Esophagus (tissue), 2 donors: ENCODE data around the gene ABCA9. TPM values are rescaled to one million over a fixed set of nuclear protein-coding genes. Genes with fewer than 3 reads are reported as not detected.
"Not testable (repeated sequence)": the region's sequence is repeated elsewhere in the genome, so short reads cannot be mapped to it uniquely, and the experiment has no call there.

Experiments used
- H3K27ac ChIP-seq, 2 donors: one replicate each; pipeline ENCODE4 v1.5.1; 2013; ENCODE audit warnings: low read depth in 2 of 2, mild to moderate bottlenecking in 2 of 2, inconsistent platforms in 1 of 2, low read length in 1 of 2, moderate library complexity in 1 of 2
- H3K27me3 ChIP-seq, 2 donors: one replicate each; pipeline ENCODE4 v1.6.1; 2013; ENCODE audit warnings: low read length in 2 of 2, control low read depth in 1 of 2, mild to moderate bottlenecking in 1 of 2; ENCODE audit not compliant: insufficient read depth in 2 of 2, control insufficient read depth in 1 of 2
- H3K36me3 ChIP-seq, 2 donors: one replicate each; pipeline ENCODE4 v1.6.1; 2013; ENCODE audit warnings: low read length in 1 of 2; ENCODE audit not compliant: control insufficient read depth in 2 of 2, insufficient read depth in 2 of 2
- H3K4me1 ChIP-seq, 2 donors: one replicate each; pipeline ENCODE4 v1.6.1; 2013; ENCODE audit warnings: low read length in 1 of 2; ENCODE audit not compliant: control insufficient read depth in 2 of 2, insufficient read depth in 2 of 2
- H3K4me3 ChIP-seq, 2 donors: one replicate each; pipeline ENCODE4 v1.5.1; 2013; ENCODE audit warnings: low read length in 2 of 2, mild to moderate bottlenecking in 2 of 2, low read depth in 1 of 2, moderate library complexity in 1 of 2
- H3K9me3 ChIP-seq, 2 donors: one replicate each; pipeline ENCODE4 v1.6.1; 2013; ENCODE audit warnings: mild to moderate bottlenecking in 2 of 2, low read depth in 1 of 2, low read length in 1 of 2, moderate library complexity in 1 of 2; ENCODE audit not compliant: control insufficient read depth in 2 of 2, insufficient read depth in 1 of 2
- whole genome bisulfite sequencing, 2 donors: extraction: QIAGEN DNeasy Blood & Tissue Kit; methylation state at CpG; one replicate each; pipeline ENCODE4 v1.1.7; 2013; 5-methylcytosine and 5-hydroxymethylcytosine counted together
- polyA plus RNA-seq, 2 donors: library from polyadenylated mRNA; stranded (reverse); fragments of 200-250 nt; gene quantifications; one replicate each; pipeline ENCODE4 v1.2.3, GENCODE V29; 2013
- donor health status: healthy with polysubstance abuse.
- donor health status: Bipolar disorder and iron deficiency.

The ABCA9 gene
- polyA plus RNA-seq, 2 donors, result 0.69 to 2.2 TPM

DNA sequence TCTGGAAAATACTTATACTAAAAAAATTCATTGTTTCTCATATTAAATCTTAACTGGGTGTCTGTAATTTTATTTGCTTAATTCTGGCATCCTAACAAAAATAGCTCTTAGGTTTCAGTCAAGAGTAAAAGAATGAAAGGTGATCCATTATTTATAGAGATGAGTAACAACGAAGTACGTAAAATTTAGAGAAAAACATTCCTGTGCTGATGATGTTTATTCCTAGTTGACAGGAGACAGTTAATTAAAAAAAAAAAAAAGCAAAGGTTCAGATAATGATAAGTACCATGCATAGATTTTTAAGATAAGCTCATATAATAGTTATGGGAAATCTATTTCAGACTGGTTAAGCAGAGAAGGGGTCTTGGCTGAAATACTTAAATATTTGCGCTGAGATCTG is 50.8 kb downstream of the ABCA9 start:
- Histone ChIP-seq H3K9me3 (no peaks in the 10 kb centered on the region), H3K27me3 (no peaks in the 10 kb centered on the region), H3K4me3 (no peak overlapping the region), H3K36me3 (no peaks in the 10 kb centered on the region), H3K4me1 (no peaks in the 10 kb centered on the region), H3K27ac (no peak overlapping the region)
- WGBS, 2 donors, result 87 to 88% methylated on average over 3 of the region's 3 CpGs

DNA sequence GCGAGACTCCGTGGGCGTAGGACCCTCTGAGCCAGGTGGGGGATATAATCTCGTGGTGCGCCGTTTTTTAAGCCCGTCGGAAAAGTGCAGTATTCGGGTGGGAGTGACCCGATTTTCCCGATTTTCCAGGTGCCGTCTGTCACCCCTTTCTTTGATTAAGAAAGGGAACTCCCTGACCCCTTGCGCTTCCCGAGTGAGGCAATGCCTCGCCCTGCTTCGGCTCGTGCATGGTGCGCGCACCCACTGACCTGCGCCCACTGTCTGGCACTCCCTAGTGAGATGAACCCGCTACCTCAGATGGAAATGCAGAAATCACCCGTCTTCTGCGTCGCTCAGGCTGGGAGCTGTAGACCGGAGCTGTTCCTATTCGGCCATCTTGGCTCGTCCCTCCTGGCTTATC is 56.0 kb downstream of the ABCA9 start:
- H3K4me1 ChIP-seq, H3K9me3 ChIP-seq, H3K27ac ChIP-seq, H3K36me3 ChIP-seq, H3K27me3 ChIP-seq, H3K4me3 ChIP-seq: not testable (repeated sequence)
- WGBS, 2 donors, result 88 to 93% methylated on average over 21 of the region's 27 CpGs

DNA sequence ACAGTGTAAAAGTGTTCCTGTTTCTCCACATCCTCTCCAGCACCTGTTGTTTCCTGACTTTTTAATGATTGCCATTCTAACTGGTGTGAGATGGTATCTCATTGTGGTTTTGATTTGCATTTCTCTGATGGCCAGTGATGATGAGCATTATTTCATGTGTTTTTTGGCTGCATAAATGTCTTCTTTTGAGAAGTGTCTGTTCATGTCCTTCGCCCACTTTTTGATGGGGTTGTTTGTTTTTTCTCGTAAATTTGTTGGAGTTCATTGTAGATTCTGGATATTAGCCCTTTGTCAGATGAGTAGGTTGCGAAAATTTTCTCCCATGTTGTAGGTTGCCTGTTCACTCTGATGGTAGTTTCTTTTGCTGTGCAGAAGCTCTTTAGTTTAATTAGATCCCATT is 61.0 kb downstream of the ABCA9 start:
- 77 to 78% methylated on average over 3 of the region's 3 CpGs for WGBS, 2 donors
- H3K9me3 ChIP-seq, H3K36me3 ChIP-seq, H3K27ac ChIP-seq, H3K4me3 ChIP-seq, H3K27me3 ChIP-seq, H3K4me1 ChIP-seq: not testable (repeated sequence)

DNA sequence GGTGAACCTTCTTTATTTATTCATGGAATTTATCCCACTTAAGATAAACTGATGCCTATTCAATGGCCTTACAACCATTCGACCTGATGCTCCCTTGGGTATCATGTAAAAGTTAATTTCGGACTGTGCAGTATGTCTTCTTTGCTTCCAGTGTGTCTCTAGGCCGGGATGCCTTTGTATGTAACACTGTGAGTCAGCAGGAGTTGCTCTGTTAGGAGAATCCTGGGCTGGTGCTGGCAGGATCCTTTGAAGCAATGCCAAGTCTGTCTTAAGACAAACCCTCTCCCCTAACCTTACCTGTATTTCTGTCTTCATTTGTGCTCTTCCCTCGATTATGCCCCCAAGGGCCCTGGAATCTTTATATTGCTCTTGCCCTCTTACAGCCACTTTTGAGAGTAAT is 67.6 kb downstream of the ABCA9 start:
- Histone ChIP-seq H3K27ac (no peak overlapping the region), H3K4me3 (no peak overlapping the region), H3K27me3 (no peaks in the 10 kb centered on the region), H3K4me1 (no peaks in the 10 kb centered on the region), H3K9me3 (no peaks in the 10 kb centered on the region), H3K36me3 (no peaks in the 10 kb centered on the region)
- WGBS, 2 donors, result 42 to 60% methylated on average over 4 of the region's 4 CpGs

DNA sequence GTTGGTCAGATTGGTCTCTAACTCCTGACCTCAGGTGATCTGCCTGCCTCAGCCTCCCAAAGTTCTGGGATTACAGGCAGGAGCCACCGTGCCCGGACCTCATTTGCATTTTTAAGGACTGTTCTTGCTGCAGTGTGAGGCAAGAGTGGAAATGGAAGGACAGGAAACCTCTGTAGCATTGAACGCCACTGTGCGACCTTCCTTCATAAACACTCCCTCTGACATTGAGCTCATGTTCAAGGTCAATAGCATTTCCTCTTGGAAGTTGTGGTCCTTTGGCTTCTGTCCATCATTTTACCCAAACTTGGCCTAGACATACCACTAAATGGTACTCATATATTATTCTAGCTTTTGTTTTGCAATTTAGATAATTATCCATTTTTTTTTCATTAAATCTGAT is 72.8 kb downstream of the ABCA9 start:
- no peaks in the 10 kb centered on the region for H3K4me1 ChIP-seq
- no peaks in the 10 kb centered on the region for H3K36me3 ChIP-seq
- no peaks in the 10 kb centered on the region for H3K9me3 ChIP-seq
- no peaks in the 10 kb centered on the region for H3K27me3 ChIP-seq
- no peak overlapping the region for H3K4me3 ChIP-seq
- WGBS, 2 donors, result 74 to 80% methylated on average over 4 of the region's 4 CpGs
- no peak overlapping the region for H3K27ac ChIP-seq

DNA sequence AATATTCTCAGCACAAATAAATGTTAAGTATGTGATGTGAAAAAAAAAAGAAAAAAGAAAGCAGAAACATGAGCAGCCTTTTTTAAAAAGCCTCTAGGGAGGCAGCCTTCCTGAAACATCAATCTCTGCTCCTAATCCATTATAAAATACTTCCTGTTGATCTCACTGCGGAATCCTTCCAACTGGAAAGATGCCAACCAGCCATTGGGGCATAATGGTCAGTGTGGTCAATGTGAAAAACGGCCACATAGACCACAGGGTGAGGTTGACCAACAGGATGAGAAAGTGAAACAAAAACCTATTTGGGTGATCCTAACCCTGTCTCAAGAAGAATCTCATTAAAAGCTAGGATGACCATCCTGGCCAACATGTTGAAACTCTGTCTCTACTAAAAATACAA is 79.4 kb downstream of the ABCA9 start:
- no peaks in the 10 kb centered on the region for H3K4me1 ChIP-seq
- no peak overlapping the region for H3K4me3 ChIP-seq
- H3K27ac ChIP-seq, result no peak overlapping the region
- H3K27me3 ChIP-seq, result no peaks in the 10 kb centered on the region
- 29 to 33% methylated on average over 2 of the region's 2 CpGs for WGBS, 2 donors
- H3K9me3 ChIP-seq, result no peaks in the 10 kb centered on the region
- no peaks in the 10 kb centered on the region for H3K36me3 ChIP-seq

DNA sequence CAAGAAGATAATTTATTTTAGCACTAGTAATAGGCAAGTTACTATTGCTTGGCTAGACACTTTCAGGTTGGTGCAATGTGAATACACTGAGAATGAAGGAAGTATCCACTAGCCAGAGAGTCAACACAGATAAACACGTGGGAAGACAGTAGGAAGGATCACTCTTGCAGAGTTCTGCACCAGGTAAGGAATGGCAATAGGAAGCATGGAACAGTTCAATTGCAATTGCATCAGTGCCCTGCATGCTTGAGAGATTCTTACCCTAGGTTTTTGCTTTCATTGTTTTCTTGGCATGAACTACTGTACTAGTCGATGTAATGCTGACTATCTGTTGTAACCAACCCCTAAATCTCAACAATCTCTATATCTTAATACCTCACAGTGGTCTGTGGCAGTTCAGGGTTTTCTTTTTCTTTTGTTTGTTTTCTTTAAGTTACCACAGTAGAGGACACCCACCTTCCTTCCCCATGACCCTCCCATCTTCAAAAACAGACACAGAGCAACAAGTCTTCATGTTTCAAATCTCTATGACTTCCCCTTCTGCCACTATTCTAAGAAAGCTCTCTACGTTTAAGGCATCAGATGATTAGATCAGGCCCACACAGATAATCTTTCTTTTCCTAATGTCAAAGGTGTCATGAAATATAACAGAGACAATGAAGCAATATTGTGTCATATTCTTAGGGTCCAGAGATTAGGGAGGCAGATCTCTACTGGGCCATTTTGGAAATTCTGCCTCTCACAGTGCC is 87.5 kb downstream of the ABCA9 start:
- Histone ChIP-seq H3K9me3 (no peaks in the 10 kb centered on the region), H3K4me3 (no peak overlapping the region), H3K27me3 (no peaks in the 10 kb centered on the region), H3K4me1 (no peaks in the 10 kb centered on the region), H3K36me3 (no peaks in the 10 kb centered on the region), H3K27ac (no peak overlapping the region)
- WGBS, 2 donors, result 58 to 59% methylated on average over 3 of the region's 3 CpGs

DNA sequence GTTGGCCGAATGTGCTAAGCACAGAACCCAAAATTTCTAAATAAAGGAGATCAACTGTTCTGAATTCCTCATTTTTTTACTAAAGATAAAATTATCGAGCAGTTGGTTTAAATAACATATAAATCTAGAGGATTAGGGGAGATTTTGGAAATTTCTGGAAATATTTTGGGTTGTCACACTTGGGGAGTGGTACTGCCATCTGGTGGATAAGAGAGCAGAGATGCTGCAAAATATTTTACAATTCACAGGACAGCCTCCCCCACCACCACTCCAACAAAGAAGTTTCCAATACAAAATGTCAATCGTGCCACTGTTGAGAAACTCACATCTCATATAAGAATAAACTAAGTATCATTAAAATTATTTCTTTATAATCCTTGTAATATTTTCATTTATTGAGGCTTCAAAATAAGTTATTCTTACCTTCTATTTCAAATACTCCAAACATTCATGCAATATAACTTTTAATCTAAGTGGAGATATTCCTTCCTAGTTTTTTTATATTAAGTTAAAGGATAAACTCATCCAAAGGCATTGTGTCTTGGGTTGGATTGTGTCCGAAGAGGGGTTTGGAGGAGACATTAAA is 88.5 kb downstream of the ABCA9 start:
- no peaks in the 10 kb centered on the region for H3K9me3 ChIP-seq
- H3K4me3 ChIP-seq, result no peak overlapping the region
- H3K27ac ChIP-seq, result no peak overlapping the region
- H3K36me3 ChIP-seq, result no peaks in the 10 kb centered on the region
- no peaks in the 10 kb centered on the region for H3K27me3 ChIP-seq
- no peaks in the 10 kb centered on the region for H3K4me1 ChIP-seq
- 47 to 53% methylated on average over 4 of the region's 4 CpGs for WGBS, 2 donors

DNA sequence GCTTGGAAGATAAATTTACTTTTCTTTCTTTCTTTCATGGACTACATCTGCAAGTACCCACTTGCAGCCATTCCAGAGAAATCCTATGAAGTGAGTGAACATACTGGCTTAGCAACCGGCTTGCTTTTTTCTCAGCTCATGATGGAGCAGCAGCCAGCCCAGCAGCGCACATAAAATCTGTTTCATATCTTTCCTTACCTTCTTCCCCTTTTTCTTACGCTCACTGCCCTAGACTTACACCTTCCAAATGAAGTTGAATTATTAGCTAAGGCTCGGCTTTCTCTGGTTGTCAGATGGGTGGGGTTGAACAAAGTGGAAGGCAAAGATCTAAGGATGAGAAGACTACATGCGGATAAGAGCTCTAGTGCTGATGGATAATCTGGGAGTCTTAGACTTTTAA is 91.6 kb downstream of the ABCA9 start:
- Histone ChIP-seq H3K27me3 (no peaks in the 10 kb centered on the region), H3K4me1 (no peaks in the 10 kb centered on the region), H3K4me3 (no peak overlapping the region), H3K36me3 (no peaks in the 10 kb centered on the region), H3K27ac (no peak overlapping the region), H3K9me3 (no peaks in the 10 kb centered on the region)
- WGBS, 2 donors, result 57 to 69% methylated on average over 5 of the region's 5 CpGs

DNA sequence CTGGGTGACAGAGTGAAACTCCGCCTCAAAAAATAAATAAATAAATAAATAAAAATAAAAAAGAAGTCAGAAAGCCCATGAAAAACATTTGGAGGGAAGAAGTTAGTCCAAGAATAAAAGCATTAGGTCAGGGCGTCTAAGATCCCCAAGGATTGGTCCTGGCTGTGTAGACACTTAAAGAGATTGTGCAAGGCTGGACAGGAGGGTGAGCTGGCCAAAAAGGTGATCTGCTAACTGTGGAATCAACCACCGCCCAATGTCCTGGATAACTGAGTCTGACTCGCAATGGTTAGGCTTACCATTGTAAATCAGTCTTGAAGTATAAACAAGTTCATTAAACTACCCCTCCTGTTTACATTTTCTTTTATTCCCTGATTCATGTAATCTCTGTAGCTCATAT is 96.8 kb downstream of the ABCA9 start:
- no peak overlapping the region for H3K27ac ChIP-seq
- H3K4me1 ChIP-seq, result no peaks in the 10 kb centered on the region
- 89 to 91% methylated on average over 4 of the region's 4 CpGs for WGBS, 2 donors
- H3K4me3 ChIP-seq, result no peak overlapping the region
- no peaks in the 10 kb centered on the region for H3K27me3 ChIP-seq
- no peaks in the 10 kb centered on the region for H3K36me3 ChIP-seq
- no peaks in the 10 kb centered on the region for H3K9me3 ChIP-seq
